ENCODE measurements around the gene RAD51B.

RAD51B gene

DNA sequence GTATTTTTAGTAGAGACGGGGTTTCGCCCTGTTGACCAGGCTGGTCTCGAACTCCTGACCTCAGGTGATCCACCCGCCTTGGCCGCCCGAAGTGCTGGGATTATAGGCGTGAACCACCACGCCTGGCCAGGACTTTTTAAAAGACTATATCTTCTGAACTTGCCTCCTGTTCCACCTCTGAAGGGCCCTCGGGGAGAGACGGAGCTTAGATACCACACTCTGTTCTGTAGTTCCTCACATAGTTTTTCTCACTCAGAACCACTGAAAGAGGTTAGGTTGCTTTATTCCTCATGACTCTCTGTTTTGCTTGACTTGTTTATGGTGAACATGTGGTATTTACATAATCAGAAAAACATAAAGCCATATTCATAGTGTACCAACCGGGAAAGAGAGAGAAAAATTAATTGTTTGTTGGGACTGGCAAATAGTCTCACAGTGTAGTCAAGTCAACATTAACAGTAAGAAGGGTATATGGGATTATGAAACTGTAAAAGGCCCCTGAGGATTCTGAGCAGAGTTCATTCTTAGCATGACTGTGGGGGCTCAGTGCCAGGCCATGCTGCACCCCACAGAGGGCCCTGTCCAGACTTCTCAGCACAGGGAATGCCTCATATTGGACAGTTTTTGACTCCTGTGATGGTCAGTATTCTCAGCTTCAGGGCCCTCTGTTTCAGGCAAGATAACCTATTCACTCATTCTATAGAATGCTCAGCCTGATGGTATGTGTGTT is 631.0 kb downstream of the RAD51B start (continued):
- TF ChIP-seq ZFP69B (tag by site-specific recombination; IDR thresholded peaks at IDR 0.05): no peak
- TF ChIP-seq ZNF600 (tag by site-specific recombination; IDR thresholded peaks at IDR 0.05): no peak
- TF ChIP-seq, protein P1, sequence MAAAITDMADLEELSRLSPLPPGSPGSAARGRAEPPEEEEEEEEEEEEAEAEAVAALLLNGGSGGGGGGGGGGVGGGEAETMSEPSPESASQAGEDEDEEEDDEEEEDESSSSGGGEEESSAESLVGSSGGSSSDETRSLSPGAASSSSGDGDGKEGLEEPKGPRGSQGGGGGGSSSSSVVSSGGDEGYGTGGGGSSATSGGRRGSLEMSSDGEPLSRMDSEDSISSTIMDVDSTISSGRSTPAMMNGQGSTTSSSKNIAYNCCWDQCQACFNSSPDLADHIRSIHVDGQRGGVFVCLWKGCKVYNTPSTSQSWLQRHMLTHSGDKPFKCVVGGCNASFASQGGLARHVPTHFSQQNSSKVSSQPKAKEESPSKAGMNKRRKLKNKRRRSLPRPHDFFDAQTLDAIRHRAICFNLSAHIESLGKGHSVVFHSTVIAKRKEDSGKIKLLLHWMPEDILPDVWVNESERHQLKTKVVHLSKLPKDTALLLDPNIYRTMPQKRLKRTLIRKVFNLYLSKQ (tag by site-specific recombination; IDR thresholded peaks at IDR 0.05; ENCODE audit: borderline replicate concordance): no peak

DNA sequence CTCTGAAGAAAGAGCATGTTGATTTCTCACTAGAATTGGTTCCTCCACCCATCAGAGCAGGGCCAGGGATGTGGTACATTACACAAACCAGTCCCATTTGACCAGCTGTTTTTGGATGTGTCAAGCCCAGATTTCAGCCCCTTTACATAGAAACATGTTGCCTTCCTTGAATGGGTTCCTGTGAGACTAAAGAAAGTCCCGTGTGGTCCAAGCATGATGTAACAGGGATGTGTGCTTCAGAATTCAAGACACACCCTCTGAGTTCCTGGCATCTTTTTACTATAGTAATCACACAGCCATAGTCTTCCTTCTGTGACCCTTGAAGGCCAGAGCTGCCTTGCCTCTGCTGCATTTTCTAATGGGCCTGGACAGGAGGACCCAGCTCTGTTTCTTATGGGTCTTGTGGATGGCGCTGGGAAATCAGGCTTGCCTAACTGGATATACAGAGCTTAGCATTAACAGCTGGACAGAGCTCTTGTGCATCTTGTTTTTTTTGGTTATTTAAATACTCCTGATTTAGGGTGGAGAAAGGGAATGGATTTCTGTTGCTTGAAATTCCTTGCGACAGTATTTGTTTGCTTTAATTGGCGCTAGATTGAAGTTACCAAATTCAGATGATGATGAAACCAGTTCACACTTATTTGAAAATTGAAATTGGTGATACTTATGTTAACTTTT is 632.3 kb downstream of the RAD51B start:
- H3K9me3 ChIP-seq (ENCODE audit: control insufficient read depth, insufficient read depth, low read depth, low read length): no peaks in the 10 kb centered on the region
- POLR2A ChIA-PET: no interaction called here

DNA sequence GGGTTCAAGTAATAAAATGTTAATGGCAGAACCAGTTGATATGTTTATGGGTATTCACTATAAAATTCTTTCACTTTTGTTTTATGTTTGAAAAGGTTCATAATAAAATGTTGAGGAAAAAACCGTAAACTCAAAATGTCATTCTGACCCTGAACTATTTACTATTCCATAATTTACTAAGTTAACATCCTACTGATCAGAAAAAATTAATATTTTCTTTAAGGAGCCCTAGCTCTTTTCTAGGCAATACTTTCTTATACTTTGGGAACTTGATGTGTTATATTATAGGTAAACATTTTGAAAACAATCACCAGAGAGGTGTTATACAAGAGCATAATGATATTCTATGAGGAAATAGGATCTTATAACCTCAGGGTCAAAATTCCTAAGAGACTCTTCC is 638.7 kb downstream of the RAD51B start:
- Histone ChIP-seq H3K9me3 (ENCODE audit: control insufficient read depth, insufficient read depth, low read depth, low read length) (no peaks in the 10 kb centered on the region), H3K27ac (ENCODE audit: extremely low read depth, low read depth, low read length) (no peak overlapping the region), H3K4me1 (ENCODE audit: control insufficient read depth, insufficient read depth, low read length) (peaks cover 6% of the 10 kb centered on the region), H3K36me3 (ENCODE audit: control insufficient read depth in 2 of 2, insufficient read depth in 1 of 2, low read length in 2 of 2) (no peaks in the 10 kb centered on the region), H3K4me3 (ENCODE audit: low read depth, low read length) (no peak overlapping the region)
- TF ChIP-seq, protein P2, sequence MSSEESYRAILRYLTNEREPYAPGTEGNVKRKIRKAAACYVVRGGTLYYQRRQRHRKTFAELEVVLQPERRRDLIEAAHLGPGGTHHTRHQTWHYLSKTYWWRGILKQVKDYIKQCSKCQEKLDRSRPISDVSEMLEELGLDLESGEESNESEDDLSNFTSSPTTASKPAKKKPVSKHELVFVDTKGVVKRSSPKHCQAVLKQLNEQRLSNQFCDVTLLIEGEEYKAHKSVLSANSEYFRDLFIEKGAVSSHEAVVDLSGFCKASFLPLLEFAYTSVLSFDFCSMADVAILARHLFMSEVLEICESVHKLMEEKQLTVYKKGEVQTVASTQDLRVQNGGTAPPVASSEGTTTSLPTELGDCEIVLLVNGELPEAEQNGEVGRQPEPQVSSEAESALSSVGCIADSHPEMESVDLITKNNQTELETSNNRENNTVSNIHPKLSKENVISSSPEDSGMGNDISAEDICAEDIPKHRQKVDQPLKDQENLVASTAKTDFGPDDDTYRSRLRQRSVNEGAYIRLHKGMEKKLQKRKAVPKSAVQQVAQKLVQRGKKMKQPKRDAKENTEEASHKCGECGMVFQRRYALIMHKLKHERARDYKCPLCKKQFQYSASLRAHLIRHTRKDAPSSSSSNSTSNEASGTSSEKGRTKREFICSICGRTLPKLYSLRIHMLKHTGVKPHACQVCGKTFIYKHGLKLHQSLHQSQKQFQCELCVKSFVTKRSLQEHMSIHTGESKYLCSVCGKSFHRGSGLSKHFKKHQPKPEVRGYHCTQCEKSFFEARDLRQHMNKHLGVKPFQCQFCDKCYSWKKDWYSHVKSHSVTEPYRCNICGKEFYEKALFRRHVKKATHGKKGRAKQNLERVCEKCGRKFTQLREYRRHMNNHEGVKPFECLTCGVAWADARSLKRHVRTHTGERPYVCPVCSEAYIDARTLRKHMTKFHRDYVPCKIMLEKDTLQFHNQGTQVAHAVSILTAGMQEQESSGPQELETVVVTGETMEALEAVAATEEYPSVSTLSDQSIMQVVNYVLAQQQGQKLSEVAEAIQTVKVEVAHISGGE (tag by site-specific recombination; conservative IDR thresholded peaks at IDR 0.05; ENCODE audit: low read depth): no peak
- TF ChIP-seq ZNF302 (tag by site-specific recombination; IDR thresholded peaks at IDR 0.05; ENCODE audit: low read depth): no peak
- no peak for TF ChIP-seq ZNF184 (tag by site-specific recombination; IDR thresholded peaks at IDR 0.05)
- no peak for TF ChIP-seq ZNF76 (tag by site-specific recombination; IDR thresholded peaks at IDR 0.05; ENCODE audit: borderline replicate concordance, low read depth)
- TF ChIP-seq ZNF274 (IDR thresholded peaks at IDR 0.05; ENCODE audit: low read length): no peak
- TF ChIP-seq ZNF274 (tag by site-specific recombination; IDR thresholded peaks at IDR 0.05; ENCODE audit: borderline replicate concordance): no peak
- TF ChIP-seq, protein P3, sequence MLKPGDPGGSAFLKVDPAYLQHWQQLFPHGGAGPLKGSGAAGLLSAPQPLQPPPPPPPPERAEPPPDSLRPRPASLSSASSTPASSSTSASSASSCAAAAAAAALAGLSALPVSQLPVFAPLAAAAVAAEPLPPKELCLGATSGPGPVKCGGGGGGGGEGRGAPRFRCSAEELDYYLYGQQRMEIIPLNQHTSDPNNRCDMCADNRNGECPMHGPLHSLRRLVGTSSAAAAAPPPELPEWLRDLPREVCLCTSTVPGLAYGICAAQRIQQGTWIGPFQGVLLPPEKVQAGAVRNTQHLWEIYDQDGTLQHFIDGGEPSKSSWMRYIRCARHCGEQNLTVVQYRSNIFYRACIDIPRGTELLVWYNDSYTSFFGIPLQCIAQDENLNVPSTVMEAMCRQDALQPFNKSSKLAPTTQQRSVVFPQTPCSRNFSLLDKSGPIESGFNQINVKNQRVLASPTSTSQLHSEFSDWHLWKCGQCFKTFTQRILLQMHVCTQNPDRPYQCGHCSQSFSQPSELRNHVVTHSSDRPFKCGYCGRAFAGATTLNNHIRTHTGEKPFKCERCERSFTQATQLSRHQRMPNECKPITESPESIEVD (tag by site-specific recombination; IDR thresholded peaks at IDR 0.05): no peak
- TF ChIP-seq, protein P4, sequence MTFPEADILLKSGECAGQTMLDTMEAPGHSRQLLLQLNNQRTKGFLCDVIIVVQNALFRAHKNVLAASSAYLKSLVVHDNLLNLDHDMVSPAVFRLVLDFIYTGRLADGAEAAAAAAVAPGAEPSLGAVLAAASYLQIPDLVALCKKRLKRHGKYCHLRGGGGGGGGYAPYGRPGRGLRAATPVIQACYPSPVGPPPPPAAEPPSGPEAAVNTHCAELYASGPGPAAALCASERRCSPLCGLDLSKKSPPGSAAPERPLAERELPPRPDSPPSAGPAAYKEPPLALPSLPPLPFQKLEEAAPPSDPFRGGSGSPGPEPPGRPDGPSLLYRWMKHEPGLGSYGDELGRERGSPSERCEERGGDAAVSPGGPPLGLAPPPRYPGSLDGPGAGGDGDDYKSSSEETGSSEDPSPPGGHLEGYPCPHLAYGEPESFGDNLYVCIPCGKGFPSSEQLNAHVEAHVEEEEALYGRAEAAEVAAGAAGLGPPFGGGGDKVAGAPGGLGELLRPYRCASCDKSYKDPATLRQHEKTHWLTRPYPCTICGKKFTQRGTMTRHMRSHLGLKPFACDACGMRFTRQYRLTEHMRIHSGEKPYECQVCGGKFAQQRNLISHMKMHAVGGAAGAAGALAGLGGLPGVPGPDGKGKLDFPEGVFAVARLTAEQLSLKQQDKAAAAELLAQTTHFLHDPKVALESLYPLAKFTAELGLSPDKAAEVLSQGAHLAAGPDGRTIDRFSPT (tag by site-specific recombination; IDR thresholded peaks at IDR 0.05): no peak
- TF ChIP-seq, protein P5, sequence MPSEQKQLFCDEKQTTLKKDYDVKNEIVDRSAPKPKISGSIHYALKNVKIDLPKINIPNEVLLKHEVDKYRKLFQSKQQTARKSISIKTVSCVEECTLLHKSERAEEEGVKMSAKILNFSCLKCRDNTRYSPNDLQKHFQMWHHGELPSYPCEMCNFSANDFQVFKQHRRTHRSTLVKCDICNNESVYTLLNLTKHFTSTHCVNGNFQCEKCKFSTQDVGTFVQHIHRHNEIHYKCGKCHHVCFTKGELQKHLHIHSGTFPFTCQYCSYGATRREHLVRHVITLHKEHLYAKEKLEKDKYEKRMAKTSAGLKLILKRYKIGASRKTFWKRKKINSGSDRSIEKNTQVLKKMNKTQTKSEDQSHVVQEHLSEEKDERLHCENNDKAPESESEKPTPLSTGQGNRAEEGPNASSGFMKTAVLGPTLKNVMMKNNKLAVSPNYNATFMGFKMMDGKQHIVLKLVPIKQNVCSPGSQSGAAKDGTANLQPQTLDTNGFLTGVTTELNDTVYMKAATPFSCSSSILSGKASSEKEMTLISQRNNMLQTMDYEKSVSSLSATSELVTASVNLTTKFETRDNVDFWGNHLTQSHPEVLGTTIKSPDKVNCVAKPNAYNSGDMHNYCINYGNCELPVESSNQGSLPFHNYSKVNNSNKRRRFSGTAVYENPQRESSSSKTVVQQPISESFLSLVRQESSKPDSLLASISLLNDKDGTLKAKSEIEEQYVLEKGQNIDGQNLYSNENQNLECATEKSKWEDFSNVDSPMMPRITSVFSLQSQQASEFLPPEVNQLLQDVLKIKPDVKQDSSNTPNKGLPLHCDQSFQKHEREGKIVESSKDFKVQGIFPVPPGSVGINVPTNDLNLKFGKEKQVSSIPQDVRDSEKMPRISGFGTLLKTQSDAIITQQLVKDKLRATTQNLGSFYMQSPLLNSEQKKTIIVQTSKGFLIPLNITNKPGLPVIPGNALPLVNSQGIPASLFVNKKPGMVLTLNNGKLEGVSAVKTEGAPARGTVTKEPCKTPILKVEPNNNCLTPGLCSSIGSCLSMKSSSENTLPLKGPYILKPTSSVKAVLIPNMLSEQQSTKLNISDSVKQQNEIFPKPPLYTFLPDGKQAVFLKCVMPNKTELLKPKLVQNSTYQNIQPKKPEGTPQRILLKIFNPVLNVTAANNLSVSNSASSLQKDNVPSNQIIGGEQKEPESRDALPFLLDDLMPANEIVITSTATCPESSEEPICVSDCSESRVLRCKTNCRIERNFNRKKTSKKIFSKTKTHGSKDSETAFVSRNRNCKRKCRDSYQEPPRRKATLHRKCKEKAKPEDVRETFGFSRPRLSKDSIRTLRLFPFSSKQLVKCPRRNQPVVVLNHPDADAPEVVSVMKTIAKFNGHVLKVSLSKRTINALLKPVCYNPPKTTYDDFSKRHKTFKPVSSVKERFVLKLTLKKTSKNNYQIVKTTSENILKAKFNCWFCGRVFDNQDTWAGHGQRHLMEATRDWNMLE (tag by site-specific recombination; conservative IDR thresholded peaks at IDR 0.05; ENCODE audit: low read depth): no peak
- TF ChIP-seq, protein P6, sequence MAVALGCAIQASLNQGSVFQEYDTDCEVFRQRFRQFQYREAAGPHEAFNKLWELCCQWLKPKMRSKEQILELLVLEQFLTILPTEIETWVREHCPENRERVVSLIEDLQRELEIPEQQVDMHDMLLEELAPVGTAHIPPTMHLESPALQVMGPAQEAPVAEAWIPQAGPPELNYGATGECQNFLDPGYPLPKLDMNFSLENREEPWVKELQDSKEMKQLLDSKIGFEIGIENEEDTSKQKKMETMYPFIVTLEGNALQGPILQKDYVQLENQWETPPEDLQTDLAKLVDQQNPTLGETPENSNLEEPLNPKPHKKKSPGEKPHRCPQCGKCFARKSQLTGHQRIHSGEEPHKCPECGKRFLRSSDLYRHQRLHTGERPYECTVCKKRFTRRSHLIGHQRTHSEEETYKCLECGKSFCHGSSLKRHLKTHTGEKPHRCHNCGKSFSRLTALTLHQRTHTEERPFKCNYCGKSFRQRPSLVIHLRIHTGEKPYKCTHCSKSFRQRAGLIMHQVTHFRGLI (tag by site-specific recombination; IDR thresholded peaks at IDR 0.05): no peak
- CTCF ChIA-PET: interaction anchor here (0.7 kb wide), 3 partner anchors 104 to 622 kb away, joined by 3 to 5 read pairs (median 3); no protein-coding TSS in a partner anchor
- POLR2A ChIA-PET: interaction anchor here (0.8 kb wide), 1 partner anchor 304 kb away, joined by 4 read pairs; no protein-coding TSS in a partner anchor

More for the DNA sequence above, 632.3 kb downstream of the RAD51B start:
- CTCF ChIA-PET: no interaction called here
- H3K4me3 ChIP-seq (ENCODE audit: low read depth, low read length): no peak overlapping the region
- no peaks in the 10 kb centered on the region for H3K36me3 ChIP-seq (ENCODE audit: control insufficient read depth in 2 of 2, insufficient read depth in 1 of 2, low read length in 2 of 2)
- TF ChIP-seq OVOL3 (tag by site-specific recombination; IDR thresholded peaks at IDR 0.05) (no peak), ZSCAN30 (tag by site-specific recombination; IDR thresholded peaks at IDR 0.05) (no peak)
- H3K27ac ChIP-seq (ENCODE audit: extremely low read depth, low read depth, low read length): no peak overlapping the region
- peaks cover 3% of the 10 kb centered on the region; the same call in 1 of the 2 replicates for H3K4me1 ChIP-seq (ENCODE audit: control insufficient read depth, insufficient read depth, low read length)

Data from HEK293 (cell line).